WTC11 (cell line): ENCODE data around the gene XKR8. TPM values are rescaled to one million over a fixed set of nuclear protein-coding genes. Genes with fewer than 3 reads are reported as not detected.

Experiments
- ATAC-seq: fragments of 200-7000 bp; cut with Tn5 transposase; 2 replicates; pipeline ENCODE4 v1.10.0; 2021; ENCODE audit warnings: mild to moderate bottlenecking, moderate library complexity
- CTCF ChIA-PET: fragments of 300-600 bp; sonication (Branson Sonifier 250); formaldehyde crosslinking; loops from one replicate; lab custom pipeline; 2021; ENCODE audit warnings: antibody characterized with exemption; lab: Charles Lee
- POLR2A ChIA-PET: fragments of 350-600 bp; sonication (Branson Sonifier 250); formaldehyde crosslinking; loops from one replicate; lab custom pipeline; 2021; ENCODE audit warnings: antibody characterized with exemption; lab: Charles Lee
- DNase-seq: peaks from one replicate; pipeline ENCODE4 v3.0.0; 2021; ENCODE audit warnings: low spot score
- H3K27ac Mint-ChIP-seq: 2 replicates; pipeline ENCODE4 v1.8.0; 2021; ENCODE audit warnings: mixed read lengths
- H3K27me3 Mint-ChIP-seq: 2 replicates; pipeline ENCODE4 v1.8.0; 2021; ENCODE audit warnings: low read depth, mild to moderate bottlenecking, moderate library complexity, mixed read lengths
- H3K36me3 Mint-ChIP-seq: 2 replicates; pipeline ENCODE4 v1.8.0; 2021; ENCODE audit warnings: mixed read lengths
- H3K4me1 Mint-ChIP-seq: 2 replicates; pipeline ENCODE4 v1.8.0; 2022; ENCODE audit warnings: mixed read lengths
- H3K4me3 Mint-ChIP-seq: 2 replicates; pipeline ENCODE4 v1.8.0; 2021; ENCODE audit warnings: mild to moderate bottlenecking, moderate library complexity, mixed read lengths
- H3K9me3 Mint-ChIP-seq: 2 replicates; pipeline ENCODE4 v1.8.0; 2021; ENCODE audit warnings: mixed read lengths
- CBFB ChIP-seq: sonication (generic); formaldehyde crosslinking; IDR thresholded peaks from 2 replicates; pipeline ENCODE4 v1.8.1; 2022; ENCODE audit warnings: mild to moderate bottlenecking, low read depth, missing genetic modification reagents
- CDX4 ChIP-seq: fragments of 250-450 bp; sonication (Bioruptor Pico); IDR thresholded peaks from 2 replicates; pipeline ENCODE4 v1.9.0; 2021; ENCODE audit warnings: moderate library complexity, mild to moderate bottlenecking, inconsistent platforms, borderline replicate concordance
- CTCF ChIP-seq: fragments of 200-600 bp; IDR thresholded peaks from 2 replicates; pipeline ENCODE4 v1.8.0; 2022; ENCODE audit warnings: antibody characterized with exemption
- E2F5 ChIP-seq: sonication (generic); formaldehyde crosslinking; IDR thresholded peaks from 2 replicates; pipeline ENCODE4 v1.8.1; 2022; ENCODE audit warnings: mild to moderate bottlenecking, moderate library complexity, missing genetic modification reagents
- FOXP1 ChIP-seq: sonication (generic); formaldehyde crosslinking; IDR thresholded peaks from 2 replicates; pipeline ENCODE4 v1.8.0; 2022; ENCODE audit warnings: missing genetic modification reagents, mild to moderate bottlenecking, moderate library complexity, borderline replicate concordance
- GRHL2 ChIP-seq: fragments of 250-450 bp; sonication (Bioruptor Pico); IDR thresholded peaks from 2 replicates; pipeline ENCODE4 v1.8.0; 2022; ENCODE audit warnings: mild to moderate bottlenecking, moderate library complexity; ENCODE audit not compliant: insufficient replicate concordance, severe bottlenecking
- JUN ChIP-seq: sonication (generic); formaldehyde crosslinking; IDR thresholded peaks from 2 replicates; pipeline ENCODE4 v1.8.0; 2023; ENCODE audit warnings: mild to moderate bottlenecking, missing genetic modification reagents
- NR3C1 ChIP-seq: sonication (generic); formaldehyde crosslinking; conservative IDR thresholded peaks from 2 replicates; pipeline ENCODE4 v1.8.1; 2023; ENCODE audit warnings: low read depth, mild to moderate bottlenecking, missing genetic modification reagents
- PRDM15 ChIP-seq: sonication (generic); formaldehyde crosslinking; IDR thresholded peaks from 2 replicates; pipeline ENCODE4 v1.8.0; 2022; ENCODE audit warnings: missing genetic modification reagents
- TEAD1 ChIP-seq: sonication (generic); formaldehyde crosslinking; IDR thresholded peaks from 2 replicates; pipeline ENCODE4 v1.8.0; 2022; ENCODE audit warnings: mild to moderate bottlenecking, missing genetic modification reagents
- TP53 ChIP-seq: sonication (generic); formaldehyde crosslinking; IDR thresholded peaks from 2 replicates; pipeline ENCODE4 v1.8.1; 2023; ENCODE audit warnings: mild to moderate bottlenecking, missing genetic modification reagents
- ZNF532 ChIP-seq: fragments of 250-450 bp; sonication (Bioruptor Pico); IDR thresholded peaks from 2 replicates; pipeline ENCODE4 v1.9.0; 2021; ENCODE audit warnings: mild to moderate bottlenecking, borderline replicate concordance
- total RNA-seq: library from RNA; stranded (reverse); gene quantifications from 3 replicates; pipeline ENCODE4 v1.2.3, GENCODE V29; 2021

The XKR8 gene
- total RNA-seq, 1 experiment from 2014 or later: 15.5 TPM

GRCh38 chr1:27967106-27967883 is 7.5 kb downstream of the XKR8 start (continued):
- TF ChIP-seq ZNF532 (CRISPR knock-in tag): no peak

GRCh38 chr1:27967884-27968466 is 8.2 kb downstream of the XKR8 start:
- H3K4me3 Mint-ChIP-seq: no peak overlapping the region
- CTCF ChIA-PET: interaction anchor here (0.8 kb wide), 1 partner anchor 28 kb away, joined by 3 read pairs; no protein-coding TSS in a partner anchor
- TF ChIP-seq CDX4 (CRISPR knock-in tag): no peak
- TF ChIP-seq CTCF: no peak
- no peak for TF ChIP-seq TP53
- no peak for TF ChIP-seq TEAD1 (CRISPR knock-in tag)
- no peak for TF ChIP-seq FOXP1
- TF ChIP-seq GRHL2 (CRISPR knock-in tag): no peak
- no peak for TF ChIP-seq E2F5 (CRISPR knock-in tag)
- no peak for TF ChIP-seq CBFB
- no peak for TF ChIP-seq JUN (CRISPR knock-in tag)
- TF ChIP-seq, all 79 proteins: peak for 0
- no peak for DNase-seq
- ATAC-seq: no peak
- no peaks in the 10 kb centered on the region for H3K4me1 Mint-ChIP-seq
- no peaks in the 10 kb centered on the region for H3K27me3 Mint-ChIP-seq
- peaks cover 3% of the 10 kb centered on the region; the same call in 1 of the 2 replicates for H3K36me3 Mint-ChIP-seq
- POLR2A ChIA-PET: no interaction called here
- no peaks in the 10 kb centered on the region for H3K9me3 Mint-ChIP-seq
- no peak overlapping the region for H3K27ac Mint-ChIP-seq

- Mint-ChIP-seq H3K36me3 (peaks cover 3% of the 10 kb centered on the region; the same call in 1 of the 2 replicates), H3K27me3 (no peaks in the 10 kb centered on the region), H3K27ac (no peak overlapping the region), H3K9me3 (no peaks in the 10 kb centered on the region), H3K4me3 (no peak overlapping the region), H3K4me1 (no peaks in the 10 kb centered on the region)
- DNase-seq: no peak
- ChIA-PET CTCF (no interaction called here), POLR2A (no interaction called here)
- no peak for TF ChIP-seq NR3C1
- TF ChIP-seq PRDM15: no peak
- no peak for ATAC-seq
Observed at GRCh38 chr1:27968692-27969091, 8.9 kb downstream of the XKR8 start.
